Mucosa of rectum (tissue), 2 donors: ENCODE data around the gene CRYBG1.

Source experiments
- H3K27ac ChIP-seq, 2 donors: one replicate each; pipeline ENCODE4 v1.7.0; 2013; ENCODE audit warnings: inconsistent platforms in 2 of 2, low read depth in 2 of 2, low read length in 2 of 2
- H3K27me3 ChIP-seq, 2 donors: one replicate each; pipeline ENCODE4 v1.7.0; 2013; ENCODE audit warnings: low read length in 2 of 2; ENCODE audit not compliant: control insufficient read depth in 2 of 2, insufficient read depth in 2 of 2
- H3K36me3 ChIP-seq, 2 donors: one replicate each; pipeline ENCODE4 v1.7.0; 2013; ENCODE audit warnings: low read length in 2 of 2; ENCODE audit not compliant: control insufficient read depth in 2 of 2, insufficient read depth in 2 of 2
- H3K4me1 ChIP-seq, 2 donors: one replicate each; pipeline ENCODE4 v1.7.0; 2013; ENCODE audit warnings: low read length in 2 of 2, mild to moderate bottlenecking in 1 of 2; ENCODE audit not compliant: control insufficient read depth in 2 of 2, insufficient read depth in 2 of 2
- H3K4me3 ChIP-seq, 2 donors: one replicate each; pipeline ENCODE4 v1.7.0; 2013; ENCODE audit warnings: low read length in 2 of 2
- H3K9ac ChIP-seq, 2 donors: one replicate each; pipeline ENCODE4 v1.7.0; 2013; ENCODE audit warnings: low read length in 2 of 2, low read depth in 1 of 2, mild to moderate bottlenecking in 1 of 2
- H3K9me3 ChIP-seq, 2 donors: one replicate each; pipeline ENCODE4 v1.7.0; 2013; ENCODE audit warnings: low read length in 2 of 2; ENCODE audit not compliant: control insufficient read depth in 2 of 2
- donor health status: healthy.
- donor health status: Normal muscosa, but diverticular disease.

CRYBG1 gene

GRCh38 chr6:106470811-106471210, 110.3 kb downstream of the CRYBG1 start:
- peaks cover 0 to 3% of the 10 kb centered on the region in 2 donors for H3K4me1 ChIP-seq

GRCh38 chr6:106473812-106474211, 113.3 kb downstream of the CRYBG1 start:
- Histone ChIP-seq H3K4me1 (peaks cover 0 to 3% of the 10 kb centered on the region in 2 donors), H3K27me3 (no peaks in the 10 kb centered on the region), H3K9me3 (no peaks in the 10 kb centered on the region), H3K4me3 (no peak overlapping the region), H3K36me3 (no peaks in the 10 kb centered on the region), H3K9ac (no peak overlapping the region), H3K27ac (no peak overlapping the region)

More at GRCh38 chr6:106470811-106471210, 110.3 kb downstream of the CRYBG1 start:
- Histone ChIP-seq H3K27ac (no peak overlapping the region), H3K4me3 (no peak overlapping the region), H3K9ac (no peak overlapping the region), H3K36me3 (no peaks in the 10 kb centered on the region), H3K27me3 (no peaks in the 10 kb centered on the region), H3K9me3 (no peaks in the 10 kb centered on the region)

- peaks cover 0 to 3% of the 10 kb centered on the region in 2 donors for H3K4me1 ChIP-seq
- H3K27ac ChIP-seq: no peak overlapping the region
- H3K4me3 ChIP-seq: no peak overlapping the region
- no peak overlapping the region for H3K9ac ChIP-seq
- H3K9me3 ChIP-seq: no peaks in the 10 kb centered on the region
- H3K27me3 ChIP-seq: no peaks in the 10 kb centered on the region
- H3K36me3 ChIP-seq: no peaks in the 10 kb centered on the region
These were observed 113.9 kb downstream of the CRYBG1 start for GRCh38 chr6:106474466-106474865.

- H3K36me3 ChIP-seq: no peaks in the 10 kb centered on the region
- no peaks in the 10 kb centered on the region for H3K9me3 ChIP-seq
- H3K4me1 ChIP-seq: no peaks in the 10 kb centered on the region
- H3K27me3 ChIP-seq: no peaks in the 10 kb centered on the region
- H3K4me3 ChIP-seq: no peak overlapping the region
- no peak overlapping the region for H3K9ac ChIP-seq
- H3K27ac ChIP-seq: no peak overlapping the region
These were observed 114.8 kb downstream of the CRYBG1 start for GRCh38 chr6:106475284-106475683.

- Histone ChIP-seq H3K27ac (no peak overlapping the region), H3K9ac (no peak overlapping the region), H3K4me3 (no peak overlapping the region), H3K4me1 (no peaks in the 10 kb centered on the region), H3K27me3 (no peaks in the 10 kb centered on the region), H3K36me3 (no peaks in the 10 kb centered on the region), H3K9me3 (no peaks in the 10 kb centered on the region)
These were observed 116.0 kb downstream of the CRYBG1 start for GRCh38 chr6:106476331-106477105.

- no peak overlapping the region for H3K9ac ChIP-seq
- no peaks in the 10 kb centered on the region for H3K36me3 ChIP-seq
- H3K4me1 ChIP-seq: no peaks in the 10 kb centered on the region
- no peak overlapping the region for H3K4me3 ChIP-seq
- no peaks in the 10 kb centered on the region for H3K27me3 ChIP-seq
- no peaks in the 10 kb centered on the region for H3K9me3 ChIP-seq
- no peak overlapping the region for H3K27ac ChIP-seq
These were observed 116.6 kb downstream of the CRYBG1 start for GRCh38 chr6:106477146-106477545.

- no peaks in the 10 kb centered on the region for H3K4me1 ChIP-seq
- no peaks in the 10 kb centered on the region for H3K36me3 ChIP-seq
- H3K9ac ChIP-seq: no peak overlapping the region
- no peak overlapping the region for H3K4me3 ChIP-seq
- no peaks in the 10 kb centered on the region for H3K27me3 ChIP-seq
- H3K27ac ChIP-seq: no peak overlapping the region
- H3K9me3 ChIP-seq: no peaks in the 10 kb centered on the region
These were observed 117.3 kb downstream of the CRYBG1 start for GRCh38 chr6:106477790-106478189.

GRCh38 chr6:106486236-106486635, 125.7 kb downstream of the CRYBG1 start:
- no peaks in the 10 kb centered on the region for H3K36me3 ChIP-seq
- H3K9ac ChIP-seq: no peak overlapping the region
- H3K4me1 ChIP-seq: no peaks in the 10 kb centered on the region
- no peak overlapping the region for H3K4me3 ChIP-seq
- H3K27ac ChIP-seq: no peak overlapping the region
- no peaks in the 10 kb centered on the region for H3K9me3 ChIP-seq
- no peaks in the 10 kb centered on the region for H3K27me3 ChIP-seq

GRCh38 chr6:106488494-106489370, 128.2 kb downstream of the CRYBG1 start:
- Histone ChIP-seq H3K27ac (no peak overlapping the region), H3K9ac (no peak overlapping the region), H3K36me3 (no peaks in the 10 kb centered on the region), H3K9me3 (no peaks in the 10 kb centered on the region), H3K4me1 (no peaks in the 10 kb centered on the region), H3K27me3 (no peaks in the 10 kb centered on the region), H3K4me3 (no peak overlapping the region)

- H3K4me1 ChIP-seq: peaks cover 0 to 3% of the 10 kb centered on the region in 2 donors
- H3K36me3 ChIP-seq: no peaks in the 10 kb centered on the region
- no peaks in the 10 kb centered on the region for H3K27me3 ChIP-seq
- no peak overlapping the region for H3K27ac ChIP-seq
- H3K9me3 ChIP-seq: no peaks in the 10 kb centered on the region
- no peak overlapping the region for H3K9ac ChIP-seq
- no peak overlapping the region for H3K4me3 ChIP-seq
These were observed 129.5 kb downstream of the CRYBG1 start for GRCh38 chr6:106490030-106490429.
